Activated naive CD4-positive, alpha-beta T cell treated with anti-CD3 and anti-CD28 coated beads for 36 hours (primary cell): ENCODE measurements around the gene NR2F6. TPM values are rescaled to one million over a fixed set of nuclear protein-coding genes. Genes with fewer than 3 reads are reported as not detected.
"Not testable (repeated sequence)": the region's sequence is repeated elsewhere in the genome, so short reads cannot be mapped to it uniquely, and the experiment has no call there.

ENCODE experiments used
- CTCF ChIA-PET: fragments of 350-600 bp; sonication (Branson Sonifier 250); formaldehyde crosslinking; loops from one replicate; lab custom pipeline; 2021; ENCODE audit warnings: antibody characterized with exemption; lab: Charles Lee
- DNase-seq: peaks from one replicate; pipeline ENCODE4 v3.0.0-alpha.2; 2020
- H3K27ac Mint-ChIP-seq: one replicate; pipeline ENCODE4 v1.8.0; 2021; ENCODE audit warnings: mild to moderate bottlenecking, mixed read lengths
- H3K27me3 Mint-ChIP-seq: one replicate; pipeline ENCODE4 v1.8.0; 2021; ENCODE audit warnings: low read depth, mixed read lengths
- H3K36me3 Mint-ChIP-seq: one replicate; pipeline ENCODE4 v1.8.0; 2021; ENCODE audit warnings: low read depth, mixed read lengths
- H3K4me1 Mint-ChIP-seq: one replicate; pipeline ENCODE4 v1.8.0; 2021; ENCODE audit warnings: low read depth, mixed read lengths
- H3K4me3 Mint-ChIP-seq: one replicate; pipeline ENCODE4 v1.8.0; 2021; ENCODE audit warnings: mild to moderate bottlenecking, moderate library complexity, mixed read lengths
- H3K9me3 Mint-ChIP-seq: one replicate; pipeline ENCODE4 v1.8.0; 2021; ENCODE audit warnings: mixed read lengths
- intact Hi-C: fragments of 100-400 bp; cut with micrococcal nuclease; formaldehyde crosslinking; loops from one replicate; pipeline ENCODE4 v1.15.1; 2023
- total RNA-seq, 2 experiments: library from RNA; stranded (reverse); gene quantifications; one replicate each; pipeline ENCODE4 v1.2.3, GENCODE V29; 2021

Gene NR2F6
- total RNA-seq, 2 experiments from 2014 or later = 5.3 to 6.0 TPM

GRCh38 chr19:17202249-17202648, 43.5 kb downstream of the NR2F6 start:
- intact Hi-C loops = no loop called here
- no peak overlapping the region for H3K4me3 Mint-ChIP-seq
- H3K4me1 Mint-ChIP-seq = no peaks in the 10 kb centered on the region
- no peaks in the 10 kb centered on the region for H3K9me3 Mint-ChIP-seq
- CTCF ChIA-PET = no interaction called here
- H3K27ac Mint-ChIP-seq = no peak overlapping the region
- no peaks in the 10 kb centered on the region for H3K27me3 Mint-ChIP-seq
- DNase-seq = peak; percentile 39
- peaks cover 23% of the 10 kb centered on the region for H3K36me3 Mint-ChIP-seq

GRCh38 chr19:17200408-17201079, 45.2 kb downstream of the NR2F6 start:
- CTCF ChIA-PET = interaction anchor here (1.0 kb wide), 1 partner anchor 14 kb away, joined by 3 read pairs; no protein-coding TSS in a partner anchor
- H3K36me3 Mint-ChIP-seq = peaks cover 28% of the 10 kb centered on the region
- no peaks in the 10 kb centered on the region for H3K9me3 Mint-ChIP-seq
- H3K4me1 Mint-ChIP-seq = no peaks in the 10 kb centered on the region
- DNase-seq = no peak
- intact Hi-C loops = no loop called here
- no peaks in the 10 kb centered on the region for H3K27me3 Mint-ChIP-seq
- no peak overlapping the region for H3K27ac Mint-ChIP-seq
- no peak overlapping the region for H3K4me3 Mint-ChIP-seq

- Mint-ChIP-seq H3K27ac (no peak overlapping the region), H3K4me3 (no peak overlapping the region), H3K4me1 (no peaks in the 10 kb centered on the region), H3K9me3 (no peaks in the 10 kb centered on the region), H3K27me3 (no peaks in the 10 kb centered on the region), H3K36me3 (peaks cover 25% of the 10 kb centered on the region)
- intact Hi-C loops = no loop called here
- CTCF ChIA-PET = no interaction called here
- DNase-seq = no peak
Observed at GRCh38 chr19:17197666-17198065, 48.1 kb downstream of the NR2F6 start.

DNA sequence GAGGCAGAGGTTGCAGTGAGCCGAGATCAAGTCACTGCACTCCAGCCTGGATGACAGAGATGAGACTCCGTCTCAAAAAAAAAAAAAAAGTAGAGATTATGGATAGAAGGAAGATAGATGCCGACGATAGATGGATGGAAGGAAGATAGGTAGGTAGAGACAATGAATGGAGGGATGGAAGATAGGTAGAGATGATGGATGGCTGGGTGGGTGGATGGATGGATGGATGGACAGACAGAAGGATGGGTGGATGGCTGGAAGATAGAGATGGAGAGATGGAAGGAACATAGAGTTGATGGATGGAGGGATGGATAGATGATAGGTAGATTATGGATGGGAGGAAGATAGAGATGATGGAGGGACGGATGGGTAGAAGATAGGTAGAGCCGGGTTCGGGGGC, 49.1 kb downstream of the NR2F6 start:
- CTCF ChIA-PET = no interaction called here
- Mint-ChIP-seq H3K27ac (no peak overlapping the region), H3K4me1 (no peaks in the 10 kb centered on the region), H3K27me3 (no peaks in the 10 kb centered on the region), H3K9me3 (no peaks in the 10 kb centered on the region), H3K4me3 (no peak overlapping the region), H3K36me3 (peaks cover 18% of the 10 kb centered on the region)
- intact Hi-C loops = no loop called here
- DNase-seq = no peak

DNA sequence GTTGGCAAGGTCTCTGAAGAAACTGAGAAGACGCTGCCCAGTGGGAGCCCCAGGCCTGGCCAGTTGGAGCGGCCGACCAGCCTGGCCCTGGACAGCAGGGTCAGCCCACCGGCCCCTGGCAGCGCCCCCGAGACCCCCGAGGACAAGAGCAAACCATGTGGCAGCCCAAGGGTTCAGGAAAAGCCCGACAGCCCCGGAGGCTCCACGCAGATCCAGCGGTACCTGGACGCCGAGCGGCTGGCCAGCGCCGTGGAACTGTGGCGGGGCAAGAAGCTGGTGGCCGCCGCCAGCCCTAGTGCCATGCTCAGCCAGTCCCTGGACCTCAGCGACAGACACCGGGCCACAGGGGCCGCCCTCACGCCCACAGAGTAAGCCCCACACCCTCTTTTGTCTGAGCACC, 50.6 kb downstream of the NR2F6 start:
- DNase-seq = no peak
- CTCF ChIA-PET = no interaction called here
- Mint-ChIP-seq H3K4me3 (no peak overlapping the region), H3K4me1 (no peaks in the 10 kb centered on the region), H3K36me3 (peaks cover 17% of the 10 kb centered on the region), H3K9me3 (no peaks in the 10 kb centered on the region), H3K27me3 (no peaks in the 10 kb centered on the region), H3K27ac (no peak overlapping the region)
- intact Hi-C loops = no loop called here

DNA sequence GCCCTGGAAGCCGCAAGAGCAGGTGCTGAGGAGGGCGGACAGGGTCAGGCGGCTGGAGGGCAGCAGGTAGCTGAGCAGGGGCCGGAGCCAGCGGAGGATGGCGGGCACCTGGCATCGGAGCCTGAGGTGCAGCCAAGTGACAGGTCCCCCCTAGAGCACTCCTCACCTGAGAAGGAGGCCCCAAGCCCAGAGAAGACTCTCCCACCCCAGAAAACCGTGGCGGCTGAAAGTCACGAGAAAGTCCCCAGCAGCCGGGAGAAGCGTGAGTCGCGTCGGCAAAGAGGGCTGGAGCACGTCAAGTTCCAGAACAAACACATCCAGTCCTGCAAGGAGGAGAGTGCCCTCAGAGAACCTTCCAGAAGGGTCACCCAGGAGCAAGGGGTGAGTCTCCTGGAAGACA, 51.1 kb downstream of the NR2F6 start:
- H3K4me3 Mint-ChIP-seq = no peak overlapping the region
- CTCF ChIA-PET = no interaction called here
- no peaks in the 10 kb centered on the region for H3K4me1 Mint-ChIP-seq
- no peak overlapping the region for H3K27ac Mint-ChIP-seq
- intact Hi-C loops = no loop called here
- H3K36me3 Mint-ChIP-seq = peaks cover 16% of the 10 kb centered on the region
- no peaks in the 10 kb centered on the region for H3K9me3 Mint-ChIP-seq
- no peaks in the 10 kb centered on the region for H3K27me3 Mint-ChIP-seq
- DNase-seq = no peak

- H3K4me1 Mint-ChIP-seq = no peaks in the 10 kb centered on the region
- H3K36me3 Mint-ChIP-seq = peaks cover 15% of the 10 kb centered on the region
Observed at GRCh38 chr19:17192751-17193150, 53.0 kb downstream of the NR2F6 start.

GRCh38 chr19:17191736-17192135, 54.0 kb downstream of the NR2F6 start:
- CTCF ChIA-PET, intact Hi-C loops, H3K9me3 Mint-ChIP-seq, H3K27me3 Mint-ChIP-seq, H3K4me3 Mint-ChIP-seq, DNase-seq, H3K4me1 Mint-ChIP-seq, H3K27ac Mint-ChIP-seq: not testable (repeated sequence)
- peaks cover 13% of the 10 kb centered on the region for H3K36me3 Mint-ChIP-seq

More at GRCh38 chr19:17192751-17193150, 53.0 kb downstream of the NR2F6 start:
- Mint-ChIP-seq H3K27me3 (no peaks in the 10 kb centered on the region), H3K4me3 (no peak overlapping the region), H3K27ac (no peak overlapping the region), H3K9me3 (no peaks in the 10 kb centered on the region)
- DNase-seq = no peak
- intact Hi-C loops = no loop called here
- CTCF ChIA-PET = interaction anchor here (0.5 kb wide), 1 partner anchor 150 kb away, joined by 4 read pairs; no protein-coding TSS in a partner anchor

- H3K27ac Mint-ChIP-seq = no peak overlapping the region
- no peak overlapping the region for H3K4me3 Mint-ChIP-seq
- intact Hi-C loops = loop anchor here (2.0 kb wide), 2 partner anchors 61 to 111 kb away; partner anchors contain the start of genes HAUS8 and MYO9B
- peaks cover 20% of the 10 kb centered on the region for H3K36me3 Mint-ChIP-seq
- no peak for DNase-seq
- H3K27me3 Mint-ChIP-seq = no peaks in the 10 kb centered on the region
- CTCF ChIA-PET = interaction anchor here (0.8 to 1.7 kb wide), 2 partner anchors 117 to 120 kb away, joined by 5 to 9 read pairs; no protein-coding TSS in a partner anchor
- no peaks in the 10 kb centered on the region for H3K9me3 Mint-ChIP-seq
- H3K4me1 Mint-ChIP-seq = peaks cover 19% of the 10 kb centered on the region
Observed at GRCh38 chr19:17185590-17185989, 60.1 kb downstream of the NR2F6 start.

DNA sequence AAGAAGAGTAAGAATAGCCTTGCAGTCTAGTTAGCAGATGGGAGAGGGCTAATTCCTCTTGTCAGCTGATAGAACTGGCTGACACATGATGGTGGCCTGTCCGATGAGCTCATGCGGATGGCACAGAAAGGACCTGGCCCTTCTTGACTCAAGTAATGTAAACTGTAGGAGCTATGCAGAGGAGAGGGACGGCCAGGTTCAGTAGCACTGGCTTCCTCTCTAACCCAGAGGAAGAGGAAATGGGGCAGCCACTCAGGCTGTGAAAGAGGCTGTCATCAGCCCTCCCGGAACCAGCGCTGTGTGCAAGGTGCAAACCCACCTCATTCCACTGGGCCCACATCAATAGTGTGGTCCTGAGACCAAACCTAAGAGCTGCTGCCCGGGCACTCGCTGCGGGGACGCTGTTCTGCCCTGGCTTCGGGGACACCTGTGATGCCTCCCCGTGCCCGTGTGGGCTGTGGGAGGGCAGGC, 61.3 kb downstream of the NR2F6 start:
- peaks cover 19% of the 10 kb centered on the region for H3K36me3 Mint-ChIP-seq

DNA sequence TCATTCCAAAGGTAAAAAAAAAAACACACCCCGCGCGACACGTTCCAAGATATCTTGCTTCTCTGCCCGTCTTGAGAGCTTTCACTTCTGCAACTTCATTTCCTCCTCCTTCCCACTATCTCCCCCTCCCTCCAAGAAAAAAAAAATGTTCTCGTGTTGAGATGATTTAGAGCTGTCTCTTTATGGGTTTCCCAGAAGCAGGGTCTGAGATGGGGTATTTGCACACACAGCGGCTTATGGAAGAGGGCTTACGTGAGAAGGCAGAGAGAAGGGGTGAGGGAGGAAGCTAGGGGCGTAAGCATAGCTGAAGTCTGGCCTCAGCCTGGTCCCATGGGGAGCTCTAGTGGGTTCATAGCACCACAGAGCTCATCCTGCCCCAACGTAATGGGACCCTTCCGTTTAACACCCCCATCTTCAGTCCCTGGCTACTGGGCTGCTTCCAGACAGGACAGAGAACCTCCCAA, 61.8 kb downstream of the NR2F6 start:
- Mint-ChIP-seq H3K4me1 (peaks cover 19% of the 10 kb centered on the region), H3K4me3 (peak overlapping the region; percentile 66), H3K27ac (peak overlapping the region; percentile 84), H3K9me3 (no peaks in the 10 kb centered on the region), H3K27me3 (no peaks in the 10 kb centered on the region), H3K36me3 (peaks cover 18% of the 10 kb centered on the region)
- DNase-seq = peak; percentile 38
- intact Hi-C loops = loop anchor here (1.0 to 5.0 kb wide), 4 partner anchors 53 to 109 kb away; partner anchors contain the start of genes HAUS8 and MYO9B
- CTCF ChIA-PET = interaction anchor here (0.5 to 1.7 kb wide), 8 partner anchors 31 to 358 kb away, joined by 3 to 5 read pairs (median 3); partner anchors contain the start of gene USE1

More for the DNA sequence above, 61.3 kb downstream of the NR2F6 start:
- Mint-ChIP-seq H3K4me1 (peaks cover 19% of the 10 kb centered on the region), H3K27me3 (no peaks in the 10 kb centered on the region), H3K27ac (peak overlapping the region; percentile 84), H3K4me3 (peak overlapping the region; percentile 66), H3K9me3 (no peaks in the 10 kb centered on the region)
- intact Hi-C loops = loop anchor here (1.0 to 5.0 kb wide), 4 partner anchors 53 to 110 kb away; partner anchors contain the start of genes HAUS8 and MYO9B
- CTCF ChIA-PET = interaction anchor here (0.5 to 1.7 kb wide), 9 partner anchors 31 to 359 kb away, joined by 3 to 5 read pairs (median 3); partner anchors contain the start of gene USE1
- peak; percentile 72 for DNase-seq

- CTCF ChIA-PET = interaction anchor here (0.6 to 1.3 kb wide), 7 partner anchors 32 to 150 kb away, joined by 3 to 5 read pairs (median 3); partner anchors contain the start of gene USE1
- Mint-ChIP-seq H3K9me3 (no peaks in the 10 kb centered on the region), H3K36me3 (peaks cover 16% of the 10 kb centered on the region), H3K27me3 (no peaks in the 10 kb centered on the region), H3K27ac (peak overlapping the region; percentile 84), H3K4me1 (peaks cover 19% of the 10 kb centered on the region), H3K4me3 (peak overlapping the region; percentile 66)
- intact Hi-C loops = loop anchor here (5.0 kb wide), 1 partner anchor 54 kb away; no protein-coding TSS in a partner anchor
- peak; percentile 45 for DNase-seq
Observed at GRCh38 chr19:17183271-17183761, 62.4 kb downstream of the NR2F6 start.
